GM21786 (cell line): ENCODE measurements around the gene ST7.

ENCODE experiments used
- ATAC-seq: cut with Tn5 transposase; IDR thresholded peaks from one replicate; pipeline ENCODE4 v1.9.1; 2021; ENCODE audit not compliant: unreplicated experiment

The ST7 gene

DNA sequence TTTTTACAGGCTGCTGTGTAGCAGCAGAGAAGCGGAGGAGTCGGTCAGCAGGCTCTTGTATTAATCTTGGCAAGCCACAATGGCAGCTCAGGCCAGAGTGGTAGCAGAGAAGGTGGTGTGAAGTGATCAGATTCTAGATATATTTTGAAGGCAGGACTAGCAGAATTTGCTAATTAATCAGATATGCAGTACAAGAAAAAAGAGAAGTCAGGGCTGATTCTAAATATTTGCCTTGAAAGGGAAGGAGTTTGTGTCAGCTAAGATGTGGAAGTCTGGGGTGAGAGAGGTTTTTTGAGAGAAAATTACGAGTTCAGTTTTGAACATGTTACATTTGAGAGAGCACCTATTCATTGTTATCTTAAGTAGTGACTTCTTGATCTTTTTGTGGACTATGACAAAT is 193.2 kb downstream of the ST7 start:
- ATAC-seq: no peak

DNA sequence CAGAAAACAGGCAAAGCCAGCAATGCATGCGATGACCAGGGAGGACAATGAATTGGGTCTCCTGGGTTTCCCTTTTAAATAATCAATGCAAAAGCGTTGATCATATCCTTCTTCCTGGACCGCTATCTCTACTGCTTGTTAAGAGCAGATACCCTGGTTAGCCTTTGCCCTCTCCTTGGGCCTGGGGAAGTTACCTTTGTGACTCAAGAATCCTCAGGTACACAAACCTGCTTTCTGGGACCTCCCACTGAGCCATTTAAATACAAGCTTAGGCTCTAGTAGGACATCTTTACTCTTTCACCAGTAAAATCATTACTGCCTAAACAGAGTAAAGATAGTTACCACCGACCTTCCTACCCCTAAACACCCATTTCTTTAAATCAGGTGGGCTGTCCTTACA is 195.7 kb downstream of the ST7 start:
- no peak for ATAC-seq

DNA sequence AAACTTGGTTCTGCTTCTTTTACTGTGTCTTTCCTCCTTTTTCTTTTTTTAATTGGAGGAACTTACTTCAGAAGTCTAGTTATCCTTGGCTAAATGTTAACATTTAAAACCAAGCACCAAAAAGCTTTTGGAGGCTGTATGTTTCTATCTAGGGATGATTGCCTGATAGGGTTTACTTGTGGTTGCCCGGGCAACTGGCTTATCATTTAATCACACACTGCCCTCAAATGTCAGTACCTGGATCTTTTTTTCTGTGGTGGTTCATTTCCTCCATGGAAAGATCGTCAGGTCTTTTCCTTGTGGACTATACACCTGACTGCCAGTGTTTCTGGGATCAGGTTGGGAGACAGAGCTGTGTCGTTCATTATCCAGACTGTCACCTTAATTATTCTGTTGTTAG is 196.4 kb downstream of the ST7 start:
- ATAC-seq: no peak

DNA sequence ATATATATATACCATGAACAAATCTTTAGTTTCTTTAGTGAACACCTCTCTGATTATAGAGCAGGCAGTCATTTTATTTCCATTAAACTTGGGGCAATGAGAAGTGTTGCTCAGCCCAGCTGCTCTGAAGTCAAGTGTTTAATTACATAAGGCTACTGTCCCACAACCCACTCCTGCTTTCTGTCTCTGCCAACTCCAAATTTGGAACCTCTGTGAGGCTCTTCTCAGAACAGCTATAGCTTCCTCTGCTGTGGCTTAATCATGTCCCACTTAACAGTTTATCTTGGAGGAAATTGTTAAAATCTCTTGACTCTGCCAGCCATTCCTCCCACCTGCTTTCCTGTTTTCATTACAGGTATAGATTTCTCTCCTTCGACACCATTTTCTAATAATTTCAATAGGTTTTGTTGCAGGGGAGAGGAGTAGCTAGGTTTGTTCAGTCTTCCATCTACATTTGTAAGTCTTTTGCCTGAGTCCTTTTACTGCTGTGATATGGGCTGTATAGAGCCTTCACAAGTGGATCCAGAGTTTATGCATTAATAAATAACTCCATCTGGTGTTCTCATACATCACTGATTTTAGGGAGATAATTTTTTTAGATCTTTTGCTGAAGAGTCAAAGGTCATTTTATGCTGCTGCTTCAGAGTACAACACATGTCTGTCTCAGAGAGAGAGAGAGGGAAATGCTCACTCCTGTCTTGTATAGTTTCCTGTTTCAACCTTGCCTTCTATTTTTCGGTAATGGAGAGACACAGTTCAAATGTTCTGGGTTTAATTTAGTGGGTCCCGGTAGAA is 199.1 kb downstream of the ST7 start:
- no peak for ATAC-seq

- ATAC-seq: no peak
Measured at GRCh38 chr7:117153016-117153545, 199.8 kb downstream of the ST7 start.

GRCh38 chr7:117154721-117155120 is 201.4 kb downstream of the ST7 start:
- no peak for ATAC-seq

- ATAC-seq: no peak
Measured at GRCh38 chr7:117155694-117156093, 202.4 kb downstream of the ST7 start.

- no peak for ATAC-seq
Measured at GRCh38 chr7:117157241-117158209, 204.2 kb downstream of the ST7 start.

DNA sequence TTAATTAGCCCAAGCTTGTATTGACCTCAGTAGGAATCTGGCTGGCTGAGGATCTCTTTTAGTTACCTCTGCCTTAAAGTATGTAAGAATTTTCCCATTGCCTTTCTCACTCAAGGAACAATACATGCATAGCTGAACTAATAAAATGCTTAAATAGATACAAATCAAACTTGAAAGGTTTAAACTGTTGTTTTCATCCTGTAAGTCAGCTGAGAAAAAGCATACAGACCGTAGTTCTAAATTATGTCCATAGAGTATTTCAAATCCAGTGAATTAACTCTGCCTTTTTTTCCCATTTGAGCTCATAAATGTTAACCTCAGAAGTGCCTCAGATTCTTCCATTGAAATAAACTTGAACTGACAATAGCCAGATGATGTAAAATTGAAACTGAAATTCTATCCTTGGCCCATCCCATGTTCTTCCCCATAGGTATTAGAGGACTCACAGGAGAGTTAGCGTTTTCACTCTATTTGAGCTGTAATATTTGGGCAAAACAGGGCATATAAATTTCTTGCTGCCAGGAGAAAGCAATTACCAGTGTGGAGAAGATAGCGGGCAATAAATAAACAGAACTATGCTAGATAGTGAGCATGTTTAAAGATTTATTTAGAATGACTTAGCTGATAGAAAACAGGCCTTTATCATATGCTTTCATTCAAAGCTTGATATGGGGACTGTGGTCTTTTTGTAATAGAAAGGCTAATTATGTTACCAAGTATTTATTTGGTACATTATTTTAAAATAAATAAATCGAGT is 205.8 kb downstream of the ST7 start:
- ATAC-seq: no peak

- no peak for ATAC-seq
Measured at GRCh38 chr7:117163101-117163500, 209.8 kb downstream of the ST7 start.

DNA sequence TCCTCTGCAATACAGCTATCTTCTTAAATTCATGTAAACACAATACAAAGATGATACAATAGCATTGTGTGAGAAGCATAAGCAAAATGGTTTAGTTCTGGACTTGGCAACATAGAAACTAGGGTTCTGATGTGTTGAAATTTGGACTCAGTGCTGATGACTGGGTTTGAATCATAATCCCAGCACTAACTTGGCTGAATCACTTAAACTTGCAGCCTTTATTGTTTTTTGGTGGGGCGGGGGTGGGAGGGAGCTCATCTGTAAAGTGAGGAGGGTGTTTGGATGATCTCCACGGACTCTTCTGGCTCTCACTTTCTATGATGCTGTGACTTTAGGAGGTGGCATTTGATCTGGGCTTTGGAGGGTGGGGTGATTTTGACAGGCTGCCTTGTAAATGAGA is 211.3 kb downstream of the ST7 start:
- no peak for ATAC-seq

DNA sequence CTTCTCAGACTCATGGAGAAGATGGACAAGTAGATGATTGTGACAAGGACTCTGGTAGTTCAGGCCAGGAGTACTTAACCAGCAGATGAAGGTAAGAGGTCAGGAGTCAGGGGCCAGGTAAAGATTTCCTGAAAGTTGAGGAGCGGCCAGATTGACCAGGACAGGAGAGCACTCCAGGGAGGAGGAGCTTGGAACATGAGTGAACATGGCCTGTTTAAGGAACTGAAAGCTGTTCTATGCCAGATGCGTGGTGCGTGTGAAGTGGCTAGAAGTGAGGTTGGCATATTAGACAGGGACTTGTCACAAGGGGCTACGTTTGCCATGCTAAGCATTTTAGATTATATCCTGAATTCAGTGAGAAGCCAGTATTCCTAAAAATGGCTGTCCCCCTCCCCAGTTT is 212.4 kb downstream of the ST7 start:
- ATAC-seq: peak; percentile 74

DNA sequence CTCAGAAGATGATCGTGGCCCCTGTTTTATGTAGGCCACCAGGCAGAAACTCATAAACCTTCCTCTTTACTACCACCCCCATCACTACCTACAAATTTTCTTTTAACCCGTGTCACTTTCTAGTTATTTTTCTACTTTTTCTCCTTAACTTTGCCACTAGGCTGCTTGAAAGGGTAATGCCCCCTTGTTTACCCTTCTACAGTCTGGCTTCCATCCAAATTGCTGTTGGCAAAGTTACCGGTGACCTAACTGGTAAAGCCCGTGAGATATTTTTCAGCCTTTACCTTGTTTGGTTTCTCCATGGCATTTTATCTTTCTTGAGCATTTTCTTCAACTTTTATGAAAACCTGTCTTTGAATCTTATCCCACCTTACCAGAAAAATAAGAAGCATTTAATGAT is 216.6 kb downstream of the ST7 start:
- ATAC-seq: no peak

- ATAC-seq: no peak
Measured at GRCh38 chr7:117171106-117171505, 217.8 kb downstream of the ST7 start.

DNA sequence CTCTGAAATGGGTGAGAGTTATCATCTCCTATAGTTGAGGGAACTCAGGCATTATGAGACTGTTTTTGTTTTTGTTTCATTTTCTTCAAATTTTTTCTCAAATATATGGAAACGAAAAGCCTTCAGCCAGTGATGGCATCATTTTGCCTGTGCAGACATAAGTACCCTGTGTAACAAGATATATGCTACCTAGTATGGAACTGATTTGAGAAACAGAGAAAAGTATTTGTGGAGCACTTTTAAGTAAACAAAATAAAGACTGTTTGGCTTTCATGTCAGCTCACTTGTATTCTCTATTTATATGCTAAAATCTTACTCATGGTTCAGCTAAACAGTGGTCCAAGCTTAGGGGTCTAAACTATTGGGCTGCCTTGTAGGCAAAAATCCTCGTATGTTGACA is 219.0 kb downstream of the ST7 start:
- ATAC-seq: no peak

DNA sequence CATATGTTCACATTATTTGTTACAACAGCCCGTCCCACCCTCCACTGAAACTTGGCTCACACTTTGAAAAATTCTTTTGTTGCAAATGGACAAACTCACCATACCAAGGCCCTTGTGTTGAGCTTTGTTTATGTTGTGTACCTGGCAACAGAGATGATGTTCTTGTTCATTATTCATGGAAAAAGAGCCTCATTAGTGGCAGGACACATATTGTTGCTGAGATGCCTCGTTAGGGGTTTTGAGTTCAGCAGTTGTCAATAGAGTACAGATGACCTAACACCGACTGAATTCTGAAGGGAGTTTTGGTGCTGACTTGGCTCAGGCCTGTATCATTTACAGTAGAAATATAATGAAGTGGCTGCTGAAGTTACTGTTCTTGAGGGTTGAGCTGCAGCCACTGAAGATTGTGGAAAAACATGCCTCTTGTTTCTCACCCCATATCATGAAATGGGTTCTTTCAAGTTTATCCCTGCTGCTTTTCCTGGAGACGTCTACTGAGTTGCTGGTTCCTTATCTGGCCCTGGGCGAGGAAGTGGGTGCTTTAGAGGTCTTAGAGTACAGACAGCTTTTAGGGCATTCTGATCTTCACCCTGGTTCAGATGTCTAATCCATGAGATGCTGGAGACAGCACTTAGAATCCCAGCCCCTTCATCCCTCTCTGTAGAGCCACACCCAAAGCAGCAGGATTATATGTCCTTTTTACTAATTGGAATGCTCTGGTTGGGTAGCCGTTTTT is 219.9 kb downstream of the ST7 start:
- no peak for ATAC-seq

GRCh38 chr7:117176206-117176605 is 222.9 kb downstream of the ST7 start:
- ATAC-seq: no peak

DNA sequence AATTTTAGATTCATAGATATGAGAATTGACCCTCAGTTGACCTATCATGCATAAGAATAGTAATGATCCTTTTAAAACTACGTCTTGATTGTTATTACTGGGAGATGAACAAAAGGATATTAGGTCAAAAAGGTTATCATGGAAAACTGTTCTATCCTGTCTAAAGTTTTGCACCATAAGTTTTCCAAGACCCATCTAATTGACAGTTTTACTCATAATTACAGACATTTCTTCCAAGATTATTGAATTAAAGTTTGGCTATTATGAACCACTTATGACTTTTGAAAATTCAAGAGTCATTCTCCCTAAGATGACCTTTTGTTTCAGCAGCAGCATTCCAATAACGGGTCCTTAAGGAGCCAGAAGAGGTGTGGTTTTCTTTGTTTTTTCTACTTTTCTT is 225.3 kb downstream of the ST7 start:
- ATAC-seq: no peak

DNA sequence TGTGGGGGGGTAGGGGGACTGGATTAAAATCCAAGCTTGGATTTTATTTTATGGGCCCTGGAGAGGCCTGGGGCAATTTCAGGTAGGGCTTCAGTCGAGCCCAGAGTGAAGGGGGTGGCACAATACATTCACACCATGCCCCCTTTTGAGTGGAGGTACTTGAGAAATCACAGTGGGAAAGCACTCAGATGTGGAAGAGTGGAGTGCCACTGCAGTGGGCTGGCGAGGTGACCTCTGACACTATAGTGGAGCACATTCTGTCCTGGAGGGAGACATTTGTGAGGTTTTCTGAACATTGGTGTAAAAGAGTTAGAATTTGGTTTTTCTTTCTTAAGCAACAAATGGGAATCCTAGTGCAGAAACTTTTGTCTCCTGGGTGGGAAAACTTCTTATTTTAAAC is 226.4 kb downstream of the ST7 start:
- ATAC-seq: no peak

DNA sequence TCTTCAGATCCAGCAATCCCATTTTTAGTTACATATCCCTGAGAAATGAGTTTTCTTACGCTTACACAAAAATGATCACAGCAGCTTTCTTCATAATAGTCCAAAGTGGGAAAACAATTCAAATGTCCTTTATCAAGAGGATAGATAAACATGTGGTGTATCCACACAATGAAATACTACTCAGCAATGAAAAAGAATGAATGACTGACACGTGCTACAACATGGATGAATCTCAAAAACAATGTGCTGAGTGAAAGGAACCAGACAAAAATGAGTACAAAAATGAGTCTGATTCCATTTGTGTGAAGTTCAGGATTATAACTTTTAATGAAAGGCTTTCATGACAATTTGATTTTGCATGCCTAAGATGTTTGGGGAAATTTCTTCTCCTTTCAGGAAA is 230.4 kb downstream of the ST7 start:
- no peak for ATAC-seq
